ENCODE measurements around the gene ANGPT4. TPM values are rescaled to one million over a fixed set of nuclear protein-coding genes. Genes with fewer than 3 reads are reported as not detected.

The ANGPT4 gene
- total and polyA plus RNA-seq, 9 of the 15 experiments (the other 6 are each of a cell fraction or from before 2014, with no cell fraction given), result not detected

DNA sequence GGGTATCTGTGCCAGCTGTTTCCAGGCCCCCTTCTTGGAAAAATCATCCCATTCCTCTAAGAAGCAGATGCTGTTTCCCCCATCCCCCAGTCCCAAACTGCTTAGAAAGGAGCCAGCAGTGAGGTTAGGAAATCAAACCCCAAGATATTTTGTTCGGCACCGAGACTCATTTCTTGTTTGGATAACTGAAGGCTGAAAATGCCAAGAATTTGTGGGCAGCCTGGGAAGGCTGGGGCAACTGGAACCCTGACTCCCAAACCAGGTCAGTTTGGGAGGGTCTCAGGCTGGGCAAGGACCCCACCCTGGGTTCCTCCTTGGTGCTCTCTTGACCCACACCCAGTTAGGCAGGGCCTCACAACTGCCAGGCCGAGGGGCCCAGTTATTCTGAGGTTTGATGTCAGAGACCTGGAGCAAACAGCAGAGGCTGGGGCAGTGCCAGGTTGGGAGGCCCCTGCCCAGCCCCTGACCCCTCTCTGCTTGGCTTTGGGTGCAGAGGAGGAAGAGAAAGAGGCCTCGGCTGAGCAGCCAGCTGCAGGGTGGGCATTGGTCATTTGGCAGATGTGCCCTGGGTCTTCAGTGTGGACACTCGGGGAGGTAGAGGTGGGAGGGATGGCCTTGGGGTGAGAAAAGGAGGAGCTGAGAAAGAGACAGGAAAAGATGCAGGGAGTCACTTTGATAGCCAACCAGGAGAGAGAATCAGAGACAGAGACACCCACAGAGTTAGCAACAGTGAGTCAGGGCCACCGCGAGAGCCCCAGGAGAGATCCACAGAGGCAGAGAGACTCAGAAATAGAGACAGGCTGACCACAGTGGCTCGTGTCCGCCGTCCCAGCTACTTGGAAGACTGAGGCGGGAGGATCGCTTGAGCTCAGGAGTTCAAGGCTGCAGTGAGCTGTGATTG lies 5.0 kb downstream of the ANGPT4 start (continued):
- TF ChIP-seq, protein P1, sequence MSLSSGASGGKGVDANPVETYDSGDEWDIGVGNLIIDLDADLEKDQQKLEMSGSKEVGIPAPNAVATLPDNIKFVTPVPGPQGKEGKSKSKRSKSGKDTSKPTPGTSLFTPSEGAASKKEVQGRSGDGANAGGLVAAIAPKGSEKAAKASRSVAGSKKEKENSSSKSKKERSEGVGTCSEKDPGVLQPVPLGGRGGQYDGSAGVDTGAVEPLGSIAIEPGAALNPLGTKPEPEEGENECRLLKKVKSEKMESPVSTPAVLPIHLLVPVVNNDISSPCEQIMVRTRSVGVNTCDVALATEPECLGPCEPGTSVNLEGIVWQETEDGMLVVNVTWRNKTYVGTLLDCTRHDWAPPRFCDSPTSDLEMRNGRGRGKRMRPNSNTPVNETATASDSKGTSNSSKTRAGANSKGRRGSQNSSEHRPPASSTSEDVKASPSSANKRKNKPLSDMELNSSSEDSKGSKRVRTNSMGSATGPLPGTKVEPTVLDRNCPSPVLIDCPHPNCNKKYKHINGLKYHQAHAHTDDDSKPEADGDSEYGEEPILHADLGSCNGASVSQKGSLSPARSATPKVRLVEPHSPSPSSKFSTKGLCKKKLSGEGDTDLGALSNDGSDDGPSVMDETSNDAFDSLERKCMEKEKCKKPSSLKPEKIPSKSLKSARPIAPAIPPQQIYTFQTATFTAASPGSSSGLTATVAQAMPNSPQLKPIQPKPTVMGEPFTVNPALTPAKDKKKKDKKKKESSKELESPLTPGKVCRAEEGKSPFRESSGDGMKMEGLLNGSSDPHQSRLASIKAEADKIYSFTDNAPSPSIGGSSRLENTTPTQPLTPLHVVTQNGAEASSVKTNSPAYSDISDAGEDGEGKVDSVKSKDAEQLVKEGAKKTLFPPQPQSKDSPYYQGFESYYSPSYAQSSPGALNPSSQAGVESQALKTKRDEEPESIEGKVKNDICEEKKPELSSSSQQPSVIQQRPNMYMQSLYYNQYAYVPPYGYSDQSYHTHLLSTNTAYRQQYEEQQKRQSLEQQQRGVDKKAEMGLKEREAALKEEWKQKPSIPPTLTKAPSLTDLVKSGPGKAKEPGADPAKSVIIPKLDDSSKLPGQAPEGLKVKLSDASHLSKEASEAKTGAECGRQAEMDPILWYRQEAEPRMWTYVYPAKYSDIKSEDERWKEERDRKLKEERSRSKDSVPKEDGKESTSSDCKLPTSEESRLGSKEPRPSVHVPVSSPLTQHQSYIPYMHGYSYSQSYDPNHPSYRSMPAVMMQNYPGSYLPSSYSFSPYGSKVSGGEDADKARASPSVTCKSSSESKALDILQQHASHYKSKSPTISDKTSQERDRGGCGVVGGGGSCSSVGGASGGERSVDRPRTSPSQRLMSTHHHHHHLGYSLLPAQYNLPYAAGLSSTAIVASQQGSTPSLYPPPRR (CRISPR knock-in tag; IDR thresholded peaks at IDR 0.05; ENCODE audit: borderline replicate concordance), result no peak
- TF ChIP-seq GTF2E2 (tag; IDR thresholded peaks at IDR 0.05) (no peak), IRF2 (CRISPR knock-in tag; IDR thresholded peaks at IDR 0.05) (no peak), RBM17 (IDR thresholded peaks at IDR 0.05; ENCODE audit: borderline replicate concordance, low read depth, low read length) (no peak), JUND (IDR thresholded peaks at IDR 0.05; ENCODE audit: borderline replicate concordance, low read depth, low read length) (no peak), JUND (tag; IDR thresholded peaks at IDR 0.05; ENCODE audit: borderline replicate concordance, low read depth, low read length) (no peak), ZNF212 (CRISPR knock-in tag; IDR thresholded peaks at IDR 0.05) (no peak), DPF2 (IDR thresholded peaks at IDR 0.05) (no peak)
- TF ChIP-seq, protein P2, sequence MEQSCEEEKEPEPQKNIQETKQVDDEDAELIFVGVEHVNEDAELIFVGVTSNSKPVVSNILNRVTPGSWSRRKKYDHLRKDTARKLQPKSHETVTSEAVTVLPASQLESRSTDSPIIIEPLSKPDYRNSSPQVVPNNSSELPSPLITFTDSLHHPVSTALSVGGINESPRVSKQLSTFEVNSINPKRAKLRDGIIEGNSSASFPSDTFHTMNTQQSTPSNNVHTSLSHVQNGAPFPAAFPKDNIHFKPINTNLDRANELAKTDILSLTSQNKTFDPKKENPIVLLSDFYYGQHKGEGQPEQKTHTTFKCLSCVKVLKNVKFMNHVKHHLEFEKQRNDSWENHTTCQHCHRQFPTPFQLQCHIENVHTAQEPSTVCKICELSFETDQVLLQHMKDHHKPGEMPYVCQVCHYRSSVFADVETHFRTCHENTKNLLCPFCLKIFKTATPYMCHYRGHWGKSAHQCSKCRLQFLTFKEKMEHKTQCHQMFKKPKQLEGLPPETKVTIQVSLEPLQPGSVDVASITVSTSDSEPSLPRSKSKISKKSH (CRISPR knock-in tag; IDR thresholded peaks at IDR 0.05), result no peak
- TF ChIP-seq, protein P3, sequence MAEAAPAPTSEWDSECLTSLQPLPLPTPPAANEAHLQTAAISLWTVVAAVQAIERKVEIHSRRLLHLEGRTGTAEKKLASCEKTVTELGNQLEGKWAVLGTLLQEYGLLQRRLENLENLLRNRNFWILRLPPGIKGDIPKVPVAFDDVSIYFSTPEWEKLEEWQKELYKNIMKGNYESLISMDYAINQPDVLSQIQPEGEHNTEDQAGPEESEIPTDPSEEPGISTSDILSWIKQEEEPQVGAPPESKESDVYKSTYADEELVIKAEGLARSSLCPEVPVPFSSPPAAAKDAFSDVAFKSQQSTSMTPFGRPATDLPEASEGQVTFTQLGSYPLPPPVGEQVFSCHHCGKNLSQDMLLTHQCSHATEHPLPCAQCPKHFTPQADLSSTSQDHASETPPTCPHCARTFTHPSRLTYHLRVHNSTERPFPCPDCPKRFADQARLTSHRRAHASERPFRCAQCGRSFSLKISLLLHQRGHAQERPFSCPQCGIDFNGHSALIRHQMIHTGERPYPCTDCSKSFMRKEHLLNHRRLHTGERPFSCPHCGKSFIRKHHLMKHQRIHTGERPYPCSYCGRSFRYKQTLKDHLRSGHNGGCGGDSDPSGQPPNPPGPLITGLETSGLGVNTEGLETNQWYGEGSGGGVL (CRISPR knock-in tag; IDR thresholded peaks at IDR 0.05), result no peak

All from K562 (cell line).